Activated naive CD4-positive, alpha-beta T cell treated with anti-CD3 and anti-CD28 coated beads, Interleukin-2, amount 10 ng/mL, durations not matched to agents 7 days and 5 days (primary cell): ENCODE data around the gene PTPRH.

ENCODE experiments used
- CTCF ChIA-PET: fragments of 350-600 bp; sonication (Branson Sonifier 250); formaldehyde crosslinking; loops from one replicate; lab custom pipeline; 2021; ENCODE audit warnings: antibody characterized with exemption; lab: Charles Lee
- DNase-seq: peaks from one replicate; pipeline ENCODE4 v3.0.0-alpha.2; 2020
- H3K27ac Mint-ChIP-seq: one replicate; pipeline ENCODE4 v1.8.0; 2021; ENCODE audit warnings: mild to moderate bottlenecking, moderate library complexity, mixed read lengths
- H3K27me3 Mint-ChIP-seq: one replicate; pipeline ENCODE4 v1.8.0; 2021; ENCODE audit warnings: mild to moderate bottlenecking, mixed read lengths
- H3K36me3 Mint-ChIP-seq: one replicate; pipeline ENCODE4 v1.8.0; 2021; ENCODE audit warnings: mixed read lengths
- H3K4me1 Mint-ChIP-seq: one replicate; pipeline ENCODE4 v1.8.0; 2021; ENCODE audit warnings: mixed read lengths
- H3K4me3 Mint-ChIP-seq: one replicate; pipeline ENCODE4 v1.8.0; 2021; ENCODE audit warnings: mild to moderate bottlenecking, moderate library complexity, mixed read lengths
- H3K9me3 Mint-ChIP-seq: one replicate; pipeline ENCODE4 v1.8.0; 2021; ENCODE audit warnings: mixed read lengths

PTPRH gene

DNA sequence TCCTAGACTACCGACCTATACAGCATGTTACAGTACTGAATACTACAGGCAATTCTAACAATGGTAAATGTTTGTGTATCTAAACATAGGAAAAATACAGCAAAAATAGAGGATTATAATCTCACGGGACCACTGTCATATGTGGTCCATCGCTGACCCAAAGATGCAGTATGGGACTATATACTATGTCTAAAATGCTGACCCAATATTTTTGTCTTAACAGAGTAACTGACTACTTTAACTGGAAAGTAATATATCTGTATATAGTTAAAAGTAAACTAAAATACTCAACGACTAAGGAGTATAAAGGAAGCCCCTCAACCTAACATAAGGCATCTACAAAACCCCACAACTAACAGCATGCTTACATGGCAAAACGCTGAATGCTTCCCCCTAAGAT lies 23.7 kb upstream of the PTPRH start:
- no peak overlapping the region for H3K27ac Mint-ChIP-seq
- DNase-seq, result no peak
- H3K4me3 Mint-ChIP-seq, result no peak overlapping the region
- CTCF ChIA-PET, result no interaction called here
- H3K27me3 Mint-ChIP-seq, result no peaks in the 10 kb centered on the region
- H3K9me3 Mint-ChIP-seq, result no peaks in the 10 kb centered on the region
- peaks cover 2% of the 10 kb centered on the region for H3K4me1 Mint-ChIP-seq
- H3K36me3 Mint-ChIP-seq, result peaks cover 64% of the 10 kb centered on the region

DNA sequence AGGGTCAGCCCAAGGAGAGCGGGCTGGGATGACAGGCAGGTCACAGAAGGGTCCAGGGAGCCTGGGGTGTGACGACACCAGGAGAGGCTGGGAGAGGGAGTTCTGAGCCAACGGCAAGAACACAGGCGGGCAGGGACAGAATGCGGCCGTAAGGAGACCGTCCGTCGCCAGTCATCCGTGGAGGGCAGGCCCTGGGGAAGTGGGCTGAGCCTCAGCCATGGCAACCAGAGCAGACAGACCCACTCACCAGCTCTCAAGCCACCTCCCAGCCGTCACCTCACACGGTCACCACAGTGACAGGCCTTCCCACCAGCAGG lies 22.9 kb upstream of the PTPRH start:
- Mint-ChIP-seq H3K27me3 (no peaks in the 10 kb centered on the region), H3K27ac (no peak overlapping the region), H3K4me3 (no peak overlapping the region), H3K36me3 (peaks cover 63% of the 10 kb centered on the region), H3K4me1 (peaks cover 2% of the 10 kb centered on the region), H3K9me3 (no peaks in the 10 kb centered on the region)
- CTCF ChIA-PET, result no interaction called here
- no peak for DNase-seq

DNA sequence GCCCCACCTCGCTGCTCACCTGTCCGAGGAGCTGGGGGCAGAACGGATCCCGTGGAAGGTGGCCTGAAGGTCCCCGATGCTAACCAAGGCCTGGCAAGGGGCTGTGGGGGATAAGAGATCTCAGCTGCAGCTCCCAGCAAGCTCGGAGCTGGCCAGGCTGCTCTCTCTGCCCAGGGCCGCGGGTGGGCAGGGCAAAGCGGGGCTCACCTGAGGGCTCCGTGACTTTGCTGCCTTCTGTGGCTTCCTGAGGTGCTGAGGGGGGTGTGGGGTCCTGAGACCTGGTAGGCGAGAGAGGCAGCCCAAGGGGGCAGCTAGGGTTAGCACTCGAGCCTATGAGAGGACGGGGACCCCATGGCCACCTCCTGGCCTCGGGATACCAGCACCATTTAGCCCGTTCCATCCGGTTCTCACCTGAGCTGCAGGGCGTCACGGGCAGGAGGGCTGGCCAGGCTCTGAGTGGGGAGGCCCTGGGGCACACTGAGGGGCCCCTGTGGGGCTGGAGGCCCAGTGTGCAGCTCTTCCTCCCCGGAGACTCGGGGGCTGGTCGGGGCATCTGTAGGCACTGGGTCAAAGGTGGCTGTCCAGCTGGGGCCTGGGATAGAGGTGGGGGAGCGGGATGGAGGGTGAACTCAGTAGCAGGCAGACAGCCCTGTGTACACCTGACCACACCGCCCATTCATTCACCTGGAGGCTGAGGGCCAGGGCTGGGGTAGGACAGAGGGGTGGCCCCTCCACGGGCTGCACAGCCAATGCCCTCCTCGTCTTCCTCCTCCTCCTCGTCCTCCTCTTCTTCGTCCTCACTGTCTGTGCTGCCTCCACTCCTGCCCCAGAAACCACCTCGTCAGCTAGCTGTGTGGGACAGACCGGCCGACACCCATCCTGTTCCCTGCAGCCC lies 22.3 kb upstream of the PTPRH start:
- H3K27ac Mint-ChIP-seq, result no peak overlapping the region
- H3K4me1 Mint-ChIP-seq, result peaks cover 2% of the 10 kb centered on the region
- no peak for DNase-seq
- peaks cover 57% of the 10 kb centered on the region for H3K36me3 Mint-ChIP-seq
- no peaks in the 10 kb centered on the region for H3K27me3 Mint-ChIP-seq
- no peak overlapping the region for H3K4me3 Mint-ChIP-seq
- CTCF ChIA-PET, result no interaction called here
- H3K9me3 Mint-ChIP-seq, result no peaks in the 10 kb centered on the region

DNA sequence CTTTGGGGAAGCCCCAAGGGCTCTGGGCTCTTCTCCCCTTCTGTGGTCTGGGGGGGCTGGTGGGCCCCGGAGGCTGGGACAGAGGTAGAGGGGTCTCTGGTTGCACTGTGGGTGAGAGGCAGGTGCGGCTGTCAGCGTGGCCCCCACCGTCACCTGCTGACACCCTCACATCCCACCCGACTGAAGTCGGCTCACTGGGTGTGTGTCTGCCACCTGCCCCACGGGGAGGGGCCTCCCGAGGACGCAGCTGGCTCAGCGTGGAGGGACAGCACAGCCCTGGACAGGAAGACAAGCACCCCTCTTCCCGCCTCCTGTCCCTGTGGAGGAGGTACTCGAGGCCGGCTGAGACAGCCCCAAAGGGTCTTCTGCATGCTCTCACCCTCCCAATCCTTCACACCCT lies 21.5 kb upstream of the PTPRH start:
- DNase-seq, result no peak
- Mint-ChIP-seq H3K9me3 (no peaks in the 10 kb centered on the region), H3K27me3 (no peaks in the 10 kb centered on the region), H3K4me3 (no peak overlapping the region), H3K36me3 (peaks cover 55% of the 10 kb centered on the region), H3K4me1 (peaks cover 2% of the 10 kb centered on the region), H3K27ac (no peak overlapping the region)
- CTCF ChIA-PET, result no interaction called here

DNA sequence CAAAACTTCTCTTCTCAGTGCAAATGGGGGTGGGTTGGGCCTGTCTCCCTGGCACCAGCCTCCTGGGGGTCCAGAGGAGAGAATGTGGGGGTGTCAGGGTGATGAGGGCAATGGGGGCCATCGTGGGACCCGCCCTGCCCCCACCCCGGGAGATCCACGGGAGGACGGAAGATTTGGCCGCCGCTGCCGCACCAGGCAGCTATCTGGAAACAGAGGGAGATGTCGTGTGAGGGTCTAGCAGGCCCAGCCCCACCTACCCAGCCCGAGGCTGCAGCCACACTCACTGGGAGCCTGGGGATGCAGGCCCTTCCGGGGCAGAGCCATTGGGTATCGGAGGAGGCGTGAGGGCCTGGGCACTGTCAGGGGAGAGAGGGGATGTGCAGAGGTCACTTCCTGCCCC lies 21.0 kb upstream of the PTPRH start:
- no peak for DNase-seq
- Mint-ChIP-seq H3K27me3 (no peaks in the 10 kb centered on the region), H3K9me3 (no peaks in the 10 kb centered on the region), H3K27ac (no peak overlapping the region), H3K4me3 (no peak overlapping the region), H3K36me3 (peaks cover 58% of the 10 kb centered on the region), H3K4me1 (peaks cover 2% of the 10 kb centered on the region)
- CTCF ChIA-PET, result no interaction called here

DNA sequence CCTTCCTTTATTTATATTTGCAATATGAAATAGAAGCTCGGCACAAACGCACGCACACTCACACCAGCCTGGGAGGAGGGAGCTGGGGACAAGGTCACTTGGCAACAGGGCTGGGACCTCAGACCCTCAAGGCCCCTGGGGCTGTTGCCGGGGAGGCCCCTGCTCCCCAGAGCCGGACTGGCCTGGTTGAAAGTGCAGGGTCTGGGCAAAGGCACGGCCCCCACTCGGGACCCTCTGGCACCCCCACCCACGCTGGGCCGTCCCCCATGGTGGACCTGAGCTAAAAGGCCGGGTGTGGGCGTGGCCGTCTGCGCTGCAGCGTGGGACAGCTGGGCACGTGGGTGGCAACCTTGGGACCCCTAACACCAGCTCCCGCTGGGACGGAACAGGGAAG lies 20.5 kb upstream of the PTPRH start:
- Mint-ChIP-seq H3K4me1 (peaks cover 2% of the 10 kb centered on the region), H3K27me3 (no peaks in the 10 kb centered on the region), H3K9me3 (no peaks in the 10 kb centered on the region), H3K36me3 (peaks cover 53% of the 10 kb centered on the region), H3K27ac (no peak overlapping the region), H3K4me3 (no peak overlapping the region)
- CTCF ChIA-PET, result no interaction called here
- no peak for DNase-seq

DNA sequence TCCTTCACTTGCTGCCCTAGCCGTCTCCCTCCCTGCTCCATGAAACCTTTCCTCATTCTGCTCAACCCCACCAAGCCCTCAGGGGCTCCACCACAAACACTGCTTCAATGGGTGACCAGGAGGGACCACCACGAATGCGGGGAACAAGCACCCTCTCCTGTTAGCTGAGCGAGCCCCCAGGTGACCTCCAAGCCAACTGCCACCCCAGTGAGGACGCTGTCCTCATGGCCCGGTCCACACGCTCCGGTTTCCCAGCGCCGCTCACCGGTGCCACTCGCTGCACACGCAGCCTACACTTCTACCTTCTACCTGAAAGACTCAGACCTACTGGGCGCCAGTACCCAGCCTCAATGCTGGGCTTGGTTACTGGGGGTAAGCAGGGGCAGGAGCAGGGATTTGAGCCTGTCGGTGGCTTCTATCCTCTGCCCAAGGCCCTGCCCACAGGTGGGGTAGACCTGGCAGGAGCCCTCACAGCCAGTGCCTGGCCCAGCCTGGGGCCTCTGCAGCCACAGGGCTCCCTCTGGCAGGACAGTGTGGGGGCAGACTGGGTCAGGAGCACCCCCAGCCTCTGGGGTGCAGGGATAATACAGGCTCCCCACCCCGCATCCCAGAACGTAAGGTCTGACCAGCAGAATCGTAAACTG lies 20.0 kb upstream of the PTPRH start:
- no peak for DNase-seq
- Mint-ChIP-seq H3K36me3 (peaks cover 48% of the 10 kb centered on the region), H3K4me3 (no peak overlapping the region), H3K27me3 (no peaks in the 10 kb centered on the region), H3K4me1 (peaks cover 2% of the 10 kb centered on the region), H3K9me3 (no peaks in the 10 kb centered on the region), H3K27ac (peak overlapping the region; percentile 62)
- CTCF ChIA-PET, result no interaction called here

DNA sequence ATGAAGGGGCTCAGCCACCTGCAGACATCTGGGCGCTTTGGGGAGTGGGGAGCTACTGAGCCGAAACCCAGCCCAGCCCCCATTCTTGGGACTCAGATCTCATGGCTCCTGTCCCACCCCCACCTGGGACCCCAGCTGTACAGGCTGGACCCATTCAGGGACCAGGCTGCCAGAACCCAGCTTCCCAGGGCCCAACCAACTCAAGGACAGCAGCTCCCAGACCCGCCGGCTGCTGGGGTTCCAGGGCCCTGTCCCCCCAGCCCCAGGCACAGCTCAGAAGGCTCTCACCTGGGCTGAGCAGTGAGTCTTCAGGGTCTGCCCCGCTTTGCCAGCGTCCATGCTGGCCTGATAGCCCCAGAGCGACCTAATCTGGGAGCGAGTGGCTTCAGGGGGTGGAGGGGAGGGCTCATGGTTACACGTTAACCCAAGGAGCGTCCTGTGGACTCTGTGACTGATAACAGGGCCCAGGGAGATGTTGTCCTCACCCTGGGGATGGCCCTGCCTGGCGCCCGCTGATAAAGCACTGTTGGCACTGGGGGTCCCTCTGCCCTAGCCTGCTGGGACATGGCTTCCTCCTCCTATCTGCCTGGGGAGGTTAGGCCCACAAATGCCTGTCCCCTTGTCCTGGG lies 19.2 kb upstream of the PTPRH start, which contains the start of gene TMEM86B:
Gene TMEM86B, minus strand, starts transcription at position 361 of the 629 bp plus-strand sequence. Its CDS starts 22 bp downstream, at position 339.
- Mint-ChIP-seq H3K4me3 (no peak within 1 kb of the TSS), H3K9me3 (no peaks in the 10 kb centered on the region), H3K4me1 (peaks cover 2% of the 10 kb centered on the region), H3K36me3 (peaks cover 42% of the 10 kb centered on the region), H3K27ac (peak within 1 kb of the TSS; percentile 64), H3K27me3 (no peaks in the 10 kb centered on the region)
- no peak for DNase-seq
- CTCF ChIA-PET, result no interaction called here

DNA sequence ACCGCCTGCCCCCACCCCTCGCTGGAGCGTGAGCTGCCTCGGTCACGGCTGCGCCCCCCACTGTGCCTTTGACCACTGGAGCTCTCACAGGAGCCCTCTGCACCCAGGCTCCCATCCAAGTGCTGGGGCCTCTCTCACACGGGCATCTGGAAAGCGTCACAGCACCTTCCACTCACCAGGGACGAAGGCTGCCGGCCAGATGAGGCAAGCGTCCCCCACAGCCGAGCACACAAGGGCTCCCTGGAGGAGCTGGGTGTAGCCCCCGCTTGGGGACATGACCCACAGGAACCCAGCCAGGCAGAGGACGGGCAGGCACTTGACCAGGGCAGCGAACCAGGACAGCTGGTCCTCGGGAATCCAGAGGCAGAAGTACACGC lies 18.7 kb upstream of the PTPRH start:
- CTCF ChIA-PET, result no interaction called here
- H3K27ac Mint-ChIP-seq, result no peak overlapping the region
- H3K4me3 Mint-ChIP-seq, result no peak overlapping the region
- DNase-seq, result no peak
- H3K27me3 Mint-ChIP-seq, result no peaks in the 10 kb centered on the region
- no peaks in the 10 kb centered on the region for H3K9me3 Mint-ChIP-seq
- H3K36me3 Mint-ChIP-seq, result peaks cover 39% of the 10 kb centered on the region
- H3K4me1 Mint-ChIP-seq, result peaks cover 2% of the 10 kb centered on the region

DNA sequence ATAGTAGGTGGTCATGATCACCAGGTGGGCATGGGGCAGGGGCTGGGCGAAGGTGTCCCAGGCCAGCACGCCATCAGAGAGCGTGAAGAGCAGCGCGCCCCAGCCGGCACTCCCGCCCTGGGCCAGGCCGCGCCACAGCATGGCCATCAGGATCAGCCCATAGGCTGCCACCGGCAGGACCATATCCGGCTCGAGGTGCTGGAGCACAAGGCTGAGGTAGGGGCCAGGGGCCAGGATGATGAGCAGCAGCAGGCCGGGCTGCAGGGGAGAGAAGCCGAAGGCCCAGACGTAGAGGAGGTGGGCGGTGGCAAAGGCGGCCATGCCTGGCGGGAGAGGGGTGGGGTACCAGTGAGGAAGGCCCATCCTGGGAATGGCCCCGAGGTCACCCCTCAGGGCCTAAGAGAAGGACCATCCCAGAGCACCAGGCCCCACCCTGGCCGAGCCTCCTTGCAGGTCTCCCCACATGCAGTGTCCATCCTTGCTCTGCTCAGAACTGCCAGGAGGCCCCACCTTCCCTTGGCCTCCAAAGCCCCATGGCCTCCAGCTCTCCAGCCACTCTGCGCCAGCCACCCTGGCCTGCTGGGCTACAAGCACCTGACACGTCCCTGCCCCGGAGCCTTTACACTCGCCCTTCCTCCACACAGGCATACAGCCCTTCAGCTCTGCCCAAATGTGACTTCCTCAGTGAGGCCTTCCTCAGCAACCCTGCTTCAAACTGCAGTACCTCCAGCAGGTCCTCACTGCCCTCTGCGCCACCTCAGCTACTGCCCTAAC lies 18.1 kb upstream of the PTPRH start:
- peak overlapping the region; percentile 64 for H3K27ac Mint-ChIP-seq
- peaks cover 2% of the 10 kb centered on the region for H3K4me1 Mint-ChIP-seq
- no peak overlapping the region for H3K4me3 Mint-ChIP-seq
- CTCF ChIA-PET, result no interaction called here
- H3K27me3 Mint-ChIP-seq, result no peaks in the 10 kb centered on the region
- peaks cover 34% of the 10 kb centered on the region for H3K36me3 Mint-ChIP-seq
- DNase-seq, result no peak
- H3K9me3 Mint-ChIP-seq, result no peaks in the 10 kb centered on the region

DNA sequence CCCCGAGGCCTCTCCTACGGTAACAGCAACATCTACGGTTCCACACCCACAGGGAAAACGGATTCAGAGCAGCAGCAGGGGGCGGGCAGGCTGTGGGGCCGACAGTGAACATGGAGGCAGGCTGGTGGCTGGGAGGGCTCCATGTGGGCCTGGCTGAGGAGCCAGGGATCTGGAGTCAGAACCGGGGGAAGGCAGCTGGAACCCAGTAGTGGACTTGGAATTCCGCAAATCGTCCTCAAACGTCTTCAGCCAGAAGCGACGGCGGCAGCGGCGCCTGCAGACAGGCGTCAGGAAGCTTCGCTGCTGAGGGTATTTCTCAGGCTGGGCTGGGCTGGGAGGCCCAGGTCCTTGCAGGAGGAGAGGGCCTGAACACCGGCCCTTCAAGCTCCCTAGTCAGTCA lies 17.5 kb upstream of the PTPRH start:
- Mint-ChIP-seq H3K36me3 (peaks cover 28% of the 10 kb centered on the region), H3K27ac (no peak overlapping the region)

DNA sequence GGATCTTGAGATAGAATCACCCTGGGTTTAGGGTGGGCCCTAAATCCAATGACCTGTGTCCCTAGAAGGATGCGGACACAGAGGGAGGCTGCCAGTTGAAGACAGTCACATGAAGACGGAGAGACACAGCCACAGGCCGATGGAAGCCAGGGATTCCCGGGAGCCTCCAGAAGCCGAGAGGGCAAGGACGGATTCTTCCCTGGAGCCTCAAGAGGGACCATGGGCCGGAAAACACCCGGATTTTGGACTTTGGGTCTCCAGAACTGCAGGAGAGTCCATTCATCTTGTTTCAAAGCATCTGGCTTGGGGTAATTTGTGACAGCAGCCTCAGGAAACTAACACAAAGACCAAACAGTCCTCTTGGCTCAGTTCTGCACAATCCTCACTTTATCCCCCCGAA lies 17.0 kb upstream of the PTPRH start:
- H3K27me3 Mint-ChIP-seq, result no peaks in the 10 kb centered on the region

More for the DNA sequence above, 17.5 kb upstream of the PTPRH start:
- no peak overlapping the region for H3K4me3 Mint-ChIP-seq
- H3K4me1 Mint-ChIP-seq, result no peaks in the 10 kb centered on the region
- CTCF ChIA-PET, result no interaction called here
- no peak for DNase-seq
- H3K9me3 Mint-ChIP-seq, result no peaks in the 10 kb centered on the region
- no peaks in the 10 kb centered on the region for H3K27me3 Mint-ChIP-seq

DNA sequence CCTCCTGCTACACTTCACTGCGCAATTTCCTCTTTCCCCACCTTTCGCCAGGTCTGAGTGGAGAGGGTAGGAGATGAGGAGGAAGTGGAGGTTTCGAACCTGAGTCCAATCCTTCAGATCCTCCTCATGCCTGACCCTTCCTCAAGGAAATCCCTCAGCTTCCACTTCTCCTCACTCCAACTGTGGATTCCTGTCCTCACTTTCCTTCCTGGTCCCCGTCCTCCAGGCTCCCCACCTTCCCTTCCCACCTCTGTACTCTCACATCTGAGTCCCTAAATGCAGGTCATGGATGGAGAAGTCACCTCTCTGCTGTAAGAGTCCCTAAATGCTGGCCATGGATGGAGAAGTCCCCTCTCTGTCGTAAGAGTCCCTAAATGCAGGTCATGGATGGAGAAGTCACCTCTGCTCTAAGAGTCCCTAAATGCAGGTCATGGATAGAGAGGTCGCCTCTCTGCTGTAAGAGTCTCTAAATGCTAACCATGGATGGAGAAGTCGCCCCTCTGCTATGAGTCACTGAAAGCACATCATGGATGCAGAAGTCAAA lies 16.2 kb upstream of the PTPRH start:
- DNase-seq, result no peak
- Mint-ChIP-seq H3K27ac (peak overlapping the region; percentile 38), H3K9me3 (peaks cover 5% of the 10 kb centered on the region), H3K4me1 (no peaks in the 10 kb centered on the region), H3K36me3 (peaks cover 37% of the 10 kb centered on the region), H3K4me3 (no peak overlapping the region), H3K27me3 (no peaks in the 10 kb centered on the region)
- CTCF ChIA-PET, result no interaction called here

More for the DNA sequence above, 17.0 kb upstream of the PTPRH start:
- Mint-ChIP-seq H3K9me3 (no peaks in the 10 kb centered on the region), H3K4me3 (no peak overlapping the region), H3K36me3 (peaks cover 32% of the 10 kb centered on the region), H3K27ac (no peak overlapping the region), H3K4me1 (no peaks in the 10 kb centered on the region)
- CTCF ChIA-PET, result no interaction called here
- DNase-seq, result no peak
